ENCODE measurements around the gene SIGLEC6.

- no peak for TF ChIP-seq POLR2AphosphoS5 (IDR thresholded peaks at IDR 0.05)
- no peak for TF ChIP-seq CTCF (IDR thresholded peaks at IDR 0.05)
Measured at GRCh38 chr19:51479531-51480331, 51.7 kb downstream of the SIGLEC6 start.

All from upper lobe of left lung (tissue), 4 donors.